Measurements from ENCODE around the gene KCNJ14.
A peak's percentile ranks its signal among the peaks of the same experiment; 100 is the strongest.
"Not testable (repeated sequence)": the region's sequence is repeated elsewhere in the genome, so short reads cannot be mapped to it uniquely, and the experiment has no call there.

Gene KCNJ14

DNA sequence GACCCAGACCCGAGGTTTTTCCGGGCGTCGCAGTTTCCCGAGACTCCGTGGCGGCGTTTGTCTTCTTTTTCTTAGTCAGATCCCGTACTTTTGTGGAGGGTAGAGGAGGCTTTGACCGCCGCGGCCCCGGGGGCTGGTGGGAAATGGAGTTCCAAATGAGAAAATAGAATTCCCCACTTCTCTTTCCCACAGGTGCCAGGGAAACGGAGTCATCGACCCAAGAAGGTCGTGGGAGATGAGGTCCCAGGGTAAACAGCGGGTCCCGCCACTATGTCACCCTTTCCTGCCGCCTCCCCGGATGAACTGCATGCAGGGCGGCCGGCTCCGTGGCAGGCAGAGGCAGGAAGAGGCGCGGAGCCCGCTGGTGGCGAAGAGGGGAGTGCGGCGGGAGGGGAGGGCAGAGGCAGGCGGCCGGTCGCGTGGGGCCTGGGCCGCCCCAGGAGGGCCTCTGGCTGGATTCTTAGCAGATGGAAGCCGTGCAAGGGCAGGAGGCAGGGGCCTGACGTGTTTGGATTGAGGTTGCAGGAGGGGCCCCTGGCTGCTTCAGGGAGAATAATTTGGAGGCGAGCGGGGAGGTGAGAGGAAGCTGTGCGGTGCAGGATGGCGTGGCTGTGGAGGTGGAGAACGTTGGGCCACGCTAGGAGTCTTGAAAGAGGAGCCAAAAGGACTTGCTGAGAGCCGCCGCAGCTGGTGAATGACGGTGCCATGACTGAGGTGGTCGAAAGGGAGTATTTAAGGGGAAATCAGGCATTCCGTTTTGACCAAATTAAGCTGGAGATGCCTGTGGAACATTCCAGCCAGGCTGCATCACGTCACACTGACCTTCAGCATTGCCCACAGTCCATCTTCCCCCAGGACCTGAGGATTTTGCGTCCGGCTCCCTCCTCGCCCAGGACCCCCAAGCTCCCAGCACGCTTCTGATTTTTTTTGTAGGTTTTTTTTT lies 25.5 kb downstream of the KCNJ14 start:
- Histone ChIP-seq H3K9me3 (ENCODE audit: control insufficient read depth, insufficient read depth, low read length) (no peaks in the 10 kb centered on the region), H3K4me1 (ENCODE audit: control insufficient read depth, insufficient read depth, low read length) (peaks cover 5% of the 10 kb centered on the region; the same call in 1 of the 2 replicates), H3K36me3 (ENCODE audit: control insufficient read depth, insufficient read depth, low read length) (peaks cover 19% of the 10 kb centered on the region), H3K9ac (ENCODE audit: low read depth, low read length) (peak overlapping the region; percentile 67), H3K4me3 (ENCODE audit: low read depth, low read length) (peak overlapping the region; percentile 68), H3K27ac (ENCODE audit: low read depth, low read length) (no peak overlapping the region), H3K27me3 (ENCODE audit: control insufficient read depth, insufficient read depth, low read length) (no peaks in the 10 kb centered on the region)

DNA sequence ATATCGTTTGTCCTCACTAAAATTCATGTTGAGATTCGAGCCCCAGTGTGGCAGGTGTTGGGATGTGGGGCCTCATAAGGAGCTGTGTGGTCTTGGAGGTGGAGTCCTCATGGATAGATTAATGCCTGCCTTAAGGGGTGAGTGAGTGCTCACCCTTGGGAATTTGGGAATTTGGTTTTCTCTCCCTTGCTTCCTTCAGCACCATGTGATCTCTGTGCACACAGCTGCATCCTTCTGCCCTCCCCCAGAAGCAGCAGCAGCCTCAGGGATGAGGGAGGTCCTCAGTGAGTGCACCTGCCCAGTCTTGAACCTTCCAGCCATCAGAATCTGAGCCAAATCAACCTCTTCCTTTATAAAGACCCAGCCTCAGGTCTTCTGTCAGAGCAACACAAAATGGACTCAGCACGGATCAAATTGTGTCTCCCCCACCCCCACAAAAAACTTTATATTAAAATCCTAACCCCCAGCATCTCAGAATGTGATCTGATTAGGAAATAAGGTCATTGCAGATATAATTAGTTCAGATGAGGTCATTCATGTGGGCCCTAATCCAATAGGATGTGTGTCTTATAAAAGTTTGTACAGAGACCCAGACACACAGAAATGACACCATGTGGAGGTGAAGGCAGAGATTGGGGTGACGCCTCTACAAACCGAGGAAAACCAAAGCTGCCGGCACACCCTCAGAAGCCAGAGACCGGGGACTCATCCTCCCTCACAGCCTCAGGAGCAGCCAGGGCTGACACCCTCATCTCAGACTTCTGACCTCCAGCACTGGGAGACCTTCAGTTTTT lies 26.7 kb downstream of the KCNJ14 start:
- Histone ChIP-seq H3K4me1 (ENCODE audit: control insufficient read depth, insufficient read depth, low read length) (peaks cover 5% of the 10 kb centered on the region; the same call in 1 of the 2 replicates), H3K9ac (ENCODE audit: low read depth, low read length) (no peak overlapping the region), H3K9me3 (ENCODE audit: control insufficient read depth, insufficient read depth, low read length) (no peaks in the 10 kb centered on the region), H3K27ac (ENCODE audit: low read depth, low read length) (no peak overlapping the region), H3K27me3 (ENCODE audit: control insufficient read depth, insufficient read depth, low read length) (no peaks in the 10 kb centered on the region), H3K36me3 (ENCODE audit: control insufficient read depth, insufficient read depth, low read length) (peaks cover 10% of the 10 kb centered on the region), H3K4me3 (ENCODE audit: low read depth, low read length) (no peak overlapping the region)

DNA sequence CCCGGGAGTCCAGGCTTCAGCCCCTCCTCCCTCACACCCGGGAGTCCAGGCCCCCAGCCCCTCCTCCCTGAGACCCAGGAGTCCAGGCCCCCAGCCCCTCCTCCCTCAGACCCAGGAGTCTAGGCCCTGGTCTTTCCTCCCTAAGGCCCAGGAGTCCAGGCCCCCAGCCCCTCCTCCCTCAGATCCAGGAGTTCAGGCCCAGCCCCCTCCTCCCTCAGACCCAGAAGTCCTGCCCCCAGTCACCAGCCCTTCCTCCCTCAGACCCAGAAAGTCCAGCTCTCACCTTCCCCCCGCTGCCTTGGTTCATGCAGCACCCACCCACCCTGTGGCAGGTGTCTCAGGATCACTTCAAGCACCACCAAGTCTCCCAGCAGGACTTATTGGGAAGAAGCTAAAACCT lies 27.9 kb downstream of the KCNJ14 start:
- peaks cover 5% of the 10 kb centered on the region; the same call in 1 of the 2 replicates for H3K4me1 ChIP-seq (ENCODE audit: control insufficient read depth, insufficient read depth, low read length)
- no peak overlapping the region for H3K4me3 ChIP-seq (ENCODE audit: low read depth, low read length)
- peaks cover 8% of the 10 kb centered on the region for H3K36me3 ChIP-seq (ENCODE audit: control insufficient read depth, insufficient read depth, low read length)
- H3K27ac ChIP-seq (ENCODE audit: low read depth, low read length), result no peak overlapping the region
- no peak overlapping the region for H3K9ac ChIP-seq (ENCODE audit: low read depth, low read length)
- no peaks in the 10 kb centered on the region for H3K9me3 ChIP-seq (ENCODE audit: control insufficient read depth, insufficient read depth, low read length)
- H3K27me3 ChIP-seq (ENCODE audit: control insufficient read depth, insufficient read depth, low read length), result no peaks in the 10 kb centered on the region

DNA sequence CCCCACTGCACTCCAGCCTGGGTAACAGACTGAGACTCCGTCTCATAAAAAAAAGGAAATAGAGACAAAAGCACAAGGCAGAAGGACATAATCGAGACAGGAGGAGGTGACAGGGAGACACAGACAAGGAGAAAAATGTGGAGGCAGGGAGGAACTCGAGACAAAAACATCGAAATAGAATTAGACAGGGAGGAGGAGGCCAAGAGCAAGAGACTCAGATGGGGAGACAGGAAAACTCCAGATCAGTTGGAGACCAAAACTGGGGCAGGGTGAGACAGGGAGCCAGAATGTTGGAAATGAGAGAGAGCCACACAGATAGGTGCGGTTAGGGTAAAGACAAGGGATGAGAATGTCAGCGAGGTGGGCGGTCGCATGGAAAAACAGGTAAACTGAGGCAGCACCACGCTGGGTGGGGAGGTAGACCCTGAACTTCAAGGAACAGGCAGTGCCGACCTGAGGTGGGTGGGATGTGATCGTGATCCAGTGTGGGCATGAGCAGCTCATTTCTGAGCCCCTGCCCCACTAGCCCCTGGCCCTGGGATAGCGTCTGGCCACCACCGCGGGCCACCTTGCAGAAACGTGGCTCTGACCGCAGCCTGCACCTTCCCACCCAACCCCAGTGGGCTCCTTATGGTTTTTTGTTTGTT lies 29.0 kb downstream of the KCNJ14 start:
- Histone ChIP-seq H3K4me3 (ENCODE audit: low read depth, low read length) (no peak overlapping the region), H3K27ac (ENCODE audit: low read depth, low read length) (no peak overlapping the region), H3K27me3 (ENCODE audit: control insufficient read depth, insufficient read depth, low read length) (no peaks in the 10 kb centered on the region), H3K9ac (ENCODE audit: low read depth, low read length) (no peak overlapping the region), H3K36me3 (ENCODE audit: control insufficient read depth, insufficient read depth, low read length) (peaks cover 3% of the 10 kb centered on the region), H3K9me3 (ENCODE audit: control insufficient read depth, insufficient read depth, low read length) (no peaks in the 10 kb centered on the region), H3K4me1 (ENCODE audit: control insufficient read depth, insufficient read depth, low read length) (0 out of 2 replicates have a peak, but pooled peaks cover 5% of the 10 kb centered on the region)

DNA sequence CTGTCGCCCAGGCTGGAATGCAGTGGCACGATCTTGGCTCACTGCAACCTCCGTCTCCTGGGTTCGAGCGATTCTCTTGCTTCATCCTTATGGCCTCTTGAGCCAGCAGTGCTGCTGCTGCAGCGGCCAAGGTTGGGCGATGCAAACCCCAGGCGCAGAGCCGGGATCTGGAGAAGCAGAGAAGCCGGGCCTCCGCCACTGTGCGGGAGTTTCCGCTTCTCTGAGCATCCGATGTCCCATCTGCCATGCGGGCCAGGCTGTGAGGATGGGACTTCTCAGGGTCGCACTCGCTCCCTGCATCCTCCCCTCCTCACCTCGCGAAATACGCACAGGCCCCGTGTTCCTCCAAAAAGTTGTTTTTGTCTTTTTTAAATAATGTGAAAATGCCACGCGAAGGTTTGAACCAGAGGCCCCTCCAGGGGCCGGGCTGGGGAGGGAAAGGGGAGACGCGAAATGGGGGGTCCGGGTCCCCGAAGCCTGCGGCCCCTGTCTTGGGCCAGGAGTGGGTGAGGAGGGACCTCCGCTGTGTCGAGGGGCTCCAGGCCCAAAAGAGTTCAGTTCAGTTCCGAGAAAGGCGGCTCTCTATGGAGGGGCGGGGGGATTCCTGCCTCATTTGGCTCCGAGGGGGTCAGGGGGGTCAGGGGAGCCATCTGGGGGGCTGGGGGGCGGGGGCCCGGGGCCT lies 29.7 kb downstream of the KCNJ14 start:
- Histone ChIP-seq H3K27me3 (ENCODE audit: control insufficient read depth, insufficient read depth, low read length) (no peaks in the 10 kb centered on the region), H3K9ac (ENCODE audit: low read depth, low read length) (no peak overlapping the region), H3K27ac (ENCODE audit: low read depth, low read length) (no peak overlapping the region), H3K4me3 (ENCODE audit: low read depth, low read length) (no peak overlapping the region), H3K9me3 (ENCODE audit: control insufficient read depth, insufficient read depth, low read length) (no peaks in the 10 kb centered on the region), H3K4me1 (ENCODE audit: control insufficient read depth, insufficient read depth, low read length) (0 out of 2 replicates have a peak, but pooled peaks cover 5% of the 10 kb centered on the region), H3K36me3 (ENCODE audit: control insufficient read depth, insufficient read depth, low read length) (no peaks in the 10 kb centered on the region)

DNA sequence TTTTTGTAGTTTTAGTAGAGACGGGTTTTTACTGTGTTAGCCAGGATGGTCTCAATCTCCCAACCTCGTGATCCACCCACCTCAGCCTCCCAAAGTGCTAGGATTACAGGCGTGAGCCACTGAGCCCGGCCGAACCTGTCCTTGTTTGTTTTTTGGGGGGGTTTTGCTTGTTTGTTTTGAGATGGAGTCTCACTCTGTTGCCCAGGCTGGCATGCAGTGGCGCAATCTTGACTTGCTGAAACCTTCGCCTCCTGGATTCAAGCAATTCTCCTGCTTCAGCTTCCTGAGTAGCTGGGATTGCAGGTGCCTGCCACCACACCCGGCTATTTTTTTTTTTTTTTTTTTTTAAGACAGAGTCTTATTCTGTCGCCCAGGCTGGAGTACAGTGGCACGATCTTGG lies 31.3 kb downstream of the KCNJ14 start:
- not testable (repeated sequence) for H3K9me3 ChIP-seq (ENCODE audit: control insufficient read depth, insufficient read depth, low read length); H3K27me3 ChIP-seq (ENCODE audit: control insufficient read depth, insufficient read depth, low read length); H3K36me3 ChIP-seq (ENCODE audit: control insufficient read depth, insufficient read depth, low read length); H3K27ac ChIP-seq (ENCODE audit: low read depth, low read length); H3K4me3 ChIP-seq (ENCODE audit: low read depth, low read length); H3K9ac ChIP-seq (ENCODE audit: low read depth, low read length); H3K4me1 ChIP-seq (ENCODE audit: control insufficient read depth, insufficient read depth, low read length)

DNA sequence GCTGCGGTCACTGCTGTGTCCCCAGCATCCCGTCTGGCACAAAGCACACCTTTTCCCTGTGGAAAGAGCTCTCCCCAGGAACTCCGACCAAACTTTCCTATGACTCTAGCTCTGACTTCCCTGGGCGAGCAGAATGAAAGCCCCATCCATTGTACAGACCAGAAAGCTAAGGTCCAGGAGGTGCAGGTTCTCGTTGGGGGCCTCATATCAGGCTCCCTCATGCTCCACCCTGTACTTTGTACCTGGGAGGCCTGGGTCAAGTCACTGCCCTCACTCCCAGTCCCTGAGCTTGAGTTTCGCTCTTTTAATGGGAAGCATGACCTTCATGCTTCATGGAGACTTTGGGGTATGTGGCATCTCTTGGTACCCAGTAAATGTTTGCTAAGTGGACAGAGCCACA lies 32.2 kb downstream of the KCNJ14 start:
- H3K27ac ChIP-seq (ENCODE audit: low read depth, low read length), result no peak overlapping the region
- H3K9ac ChIP-seq (ENCODE audit: low read depth, low read length), result no peak overlapping the region
- no peaks in the 10 kb centered on the region for H3K9me3 ChIP-seq (ENCODE audit: control insufficient read depth, insufficient read depth, low read length)
- H3K27me3 ChIP-seq (ENCODE audit: control insufficient read depth, insufficient read depth, low read length), result no peaks in the 10 kb centered on the region
- peaks cover 15% of the 10 kb centered on the region for H3K4me1 ChIP-seq (ENCODE audit: control insufficient read depth, insufficient read depth, low read length)
- no peak overlapping the region for H3K4me3 ChIP-seq (ENCODE audit: low read depth, low read length)
- no peaks in the 10 kb centered on the region for H3K36me3 ChIP-seq (ENCODE audit: control insufficient read depth, insufficient read depth, low read length)

DNA sequence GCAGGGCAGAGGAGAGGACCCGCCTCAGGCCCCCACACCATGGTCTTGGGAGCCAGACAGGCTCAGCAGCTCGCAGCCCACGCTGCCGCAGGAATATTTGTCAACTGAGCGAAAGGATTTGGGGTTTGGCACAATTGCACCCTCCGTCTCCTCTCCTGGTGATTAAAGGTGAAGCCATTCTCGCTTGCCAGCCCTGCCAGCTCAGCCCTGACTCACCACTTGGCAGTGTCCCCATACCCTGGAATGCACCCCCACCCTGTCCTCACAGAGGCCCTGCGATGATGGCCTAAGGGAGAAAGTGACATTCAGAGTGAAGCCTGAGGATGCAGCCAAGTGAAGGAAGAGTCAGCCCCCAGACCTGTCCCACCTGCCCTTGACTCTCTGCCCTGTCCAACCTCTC lies 32.6 kb downstream of the KCNJ14 start:
- Histone ChIP-seq H3K9ac (ENCODE audit: low read depth, low read length) (no peak overlapping the region), H3K4me3 (ENCODE audit: low read depth, low read length) (no peak overlapping the region), H3K27me3 (ENCODE audit: control insufficient read depth, insufficient read depth, low read length) (no peaks in the 10 kb centered on the region), H3K9me3 (ENCODE audit: control insufficient read depth, insufficient read depth, low read length) (no peaks in the 10 kb centered on the region), H3K4me1 (ENCODE audit: control insufficient read depth, insufficient read depth, low read length) (peaks cover 16% of the 10 kb centered on the region), H3K36me3 (ENCODE audit: control insufficient read depth, insufficient read depth, low read length) (no peaks in the 10 kb centered on the region), H3K27ac (ENCODE audit: low read depth, low read length) (no peak overlapping the region)

DNA sequence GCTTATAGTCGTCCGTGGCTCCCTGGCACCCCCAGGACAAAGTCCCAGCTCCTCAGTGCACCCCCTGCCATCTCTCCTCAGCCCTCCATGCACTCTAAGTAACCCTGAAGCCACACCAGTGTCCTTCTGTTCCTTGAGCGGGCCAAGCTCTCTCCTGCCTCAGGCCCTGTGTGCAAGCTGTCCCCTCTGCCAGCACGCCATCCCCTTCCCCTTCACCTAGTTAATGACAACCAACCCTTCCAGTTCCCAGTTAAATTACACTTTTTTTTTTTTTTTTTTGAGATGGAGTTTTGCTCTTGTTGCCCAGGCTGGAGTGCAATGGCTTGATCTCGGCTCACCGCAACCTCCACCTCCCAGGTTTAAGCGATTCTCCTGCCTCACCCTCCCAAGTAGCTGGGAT lies 33.1 kb downstream of the KCNJ14 start:
- not testable (repeated sequence) for H3K36me3 ChIP-seq (ENCODE audit: control insufficient read depth, insufficient read depth, low read length); H3K27ac ChIP-seq (ENCODE audit: low read depth, low read length); H3K9me3 ChIP-seq (ENCODE audit: control insufficient read depth, insufficient read depth, low read length); H3K9ac ChIP-seq (ENCODE audit: low read depth, low read length); H3K4me3 ChIP-seq (ENCODE audit: low read depth, low read length); H3K27me3 ChIP-seq (ENCODE audit: control insufficient read depth, insufficient read depth, low read length)
- H3K4me1 ChIP-seq (ENCODE audit: control insufficient read depth, insufficient read depth, low read length), result peaks cover 16% of the 10 kb centered on the region

DNA sequence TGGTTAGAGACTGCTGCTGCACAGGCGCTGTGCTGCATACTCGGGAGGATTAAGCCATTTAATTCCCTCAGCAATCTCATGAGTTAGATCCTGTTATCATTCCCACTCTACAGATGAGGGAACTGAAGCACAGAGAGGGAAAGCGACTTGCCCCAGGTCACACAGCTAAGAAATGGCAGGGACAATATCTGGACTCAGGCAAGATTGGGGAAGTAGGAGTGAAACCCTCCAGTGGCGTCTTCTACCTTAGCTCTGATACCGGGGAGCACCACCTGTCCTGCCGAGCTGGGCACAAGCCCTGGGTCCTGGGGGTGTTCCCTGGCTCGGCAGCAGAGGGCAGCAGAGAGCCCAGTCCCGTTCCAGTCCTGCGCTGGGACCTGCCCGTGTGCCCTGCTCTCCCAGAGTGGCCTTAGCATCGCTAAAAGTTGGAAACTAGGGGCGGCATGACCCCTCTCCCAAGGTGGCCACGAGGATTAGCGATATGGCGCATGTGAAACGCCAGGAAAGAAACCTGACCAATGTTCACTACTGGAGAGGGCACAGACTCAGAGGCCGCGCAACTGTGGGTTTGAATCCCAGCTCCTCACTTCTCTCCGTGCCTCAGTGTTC lies 34.3 kb downstream of the KCNJ14 start:
- Histone ChIP-seq H3K9me3 (ENCODE audit: control insufficient read depth, insufficient read depth, low read length) (no peaks in the 10 kb centered on the region), H3K4me3 (ENCODE audit: low read depth, low read length) (no peak overlapping the region), H3K27me3 (ENCODE audit: control insufficient read depth, insufficient read depth, low read length) (no peaks in the 10 kb centered on the region), H3K4me1 (ENCODE audit: control insufficient read depth, insufficient read depth, low read length) (peaks cover 19% of the 10 kb centered on the region), H3K27ac (ENCODE audit: low read depth, low read length) (no peak overlapping the region), H3K9ac (ENCODE audit: low read depth, low read length) (no peak overlapping the region), H3K36me3 (ENCODE audit: control insufficient read depth, insufficient read depth, low read length) (no peaks in the 10 kb centered on the region)
